Activated naive CD4-positive, alpha-beta T cell (primary cell): ENCODE measurements around the gene CISH.
A peak's percentile ranks its signal among the peaks of the same experiment; 100 is the strongest.

Source experiments
- DNase-seq, 4 experiments: peaks; one replicate each; lab custom pipeline; 2025; lab: John Stamatoyannopoulos, UW

CISH gene

GRCh38 chr3:50637011-50637410, 25.4 kb upstream of the CISH start:
- DNase-seq = no peak

- DNase-seq = no peak
Observed at GRCh38 chr3:50635066-50635465, 23.5 kb upstream of the CISH start.

- DNase-seq = no peak
Observed at GRCh38 chr3:50633230-50633790, 21.7 kb upstream of the CISH start.

- DNase-seq = no peak
Observed at GRCh38 chr3:50632450-50632849, 20.9 kb upstream of the CISH start.

GRCh38 chr3:50630877-50631276, 19.3 kb upstream of the CISH start:
- no peak for DNase-seq

- no peak for DNase-seq
Observed at GRCh38 chr3:50630394-50630793, 18.8 kb upstream of the CISH start.

- no peak for DNase-seq
Observed at GRCh38 chr3:50628601-50629000, 17.0 kb upstream of the CISH start.

- no peak for DNase-seq
Observed at GRCh38 chr3:50627407-50628051, 16.0 kb upstream of the CISH start.

GRCh38 chr3:50626401-50626800, 14.8 kb upstream of the CISH start:
- DNase-seq = no peak

GRCh38 chr3:50625231-50626182, 13.9 kb upstream of the CISH start:
- no peak for DNase-seq

GRCh38 chr3:50624634-50625033, 13.1 kb upstream of the CISH start:
- no peak for DNase-seq

- DNase-seq = no peak
Observed at GRCh38 chr3:50623840-50624474, 12.4 kb upstream of the CISH start.

- no peak for DNase-seq
Observed at GRCh38 chr3:50622881-50623280, 11.3 kb upstream of the CISH start.

- DNase-seq = no peak
Observed at GRCh38 chr3:50620820-50621219, 9.2 kb upstream of the CISH start.

- DNase-seq = no peak
Observed at GRCh38 chr3:50620420-50620819, 8.8 kb upstream of the CISH start.

GRCh38 chr3:50617911-50618481, 6.4 kb upstream of the CISH start:
- no peak for DNase-seq

GRCh38 chr3:50617096-50617791, 5.7 kb upstream of the CISH start, which contains the start of gene MAPKAPK3:
TSS of gene MAPKAPK3 (plus strand) at chr3:50617151. CDS start at chr3:50617566, 415 bp downstream.
- DNase-seq = peak in 1 of 4 experiments; percentile 42

GRCh38 chr3:50616770-50617095, 5.2 kb upstream of the CISH start:
- DNase-seq = peak; percentile 81 to 88 (median 84)

GRCh38 chr3:50616003-50616769, 4.6 kb upstream of the CISH start:
- peak; percentile 54 to 68 (median 60) for DNase-seq

- DNase-seq = no peak
Observed at GRCh38 chr3:50615190-50615589, 3.6 kb upstream of the CISH start.
